ENCODE data around the gene RAG1.

GRCh38 chr11:36608491-36609199 is 40.8 kb downstream of the RAG1 start:
- TF ChIP-seq CTCF (IDR thresholded peaks at IDR 0.05 in 8 of 11, conservative IDR thresholded peaks at IDR 0.05 in 3 of 11) = no peak
- TF ChIP-seq POLR2A (IDR thresholded peaks at IDR 0.05) = no peak
- TF ChIP-seq POLR2AphosphoS5 (IDR thresholded peaks at IDR 0.05) = no peak

Data from spleen (tissue), 7 donors.